ENCODE data around the gene WSCD1. TPM values are rescaled to one million over a fixed set of nuclear protein-coding genes. Genes with fewer than 3 reads are reported as not detected.

Gene WSCD1
- under 1 TPM in 1 of 2 experiments, not detected in 1; 0.10 TPM for total RNA-seq

GRCh38 chr17:6069539-6070429 is at the start of gene WSCD1:
Gene WSCD1 (plus strand): TSS chr17:6070379. CDS start chr17:6080659, 10,280 bp downstream.

